Hepatocyte (in vitro differentiated cells): ENCODE data around the gene POMP.

Source experiments
- EZH2 ChIP-seq: fragments of 200-600 bp; sonication (generic); IDR thresholded peaks from 2 replicates; pipeline ENCODE4 v1.6.1; 2016; ENCODE audit warnings: antibody characterized with exemption, mild to moderate bottlenecking, borderline replicate concordance
- EZH2phosphoT487 ChIP-seq: fragments of 200-600 bp; sonication (generic); IDR thresholded peaks from one replicate; pipeline ENCODE4 v1.6.1; 2018; ENCODE audit warnings: antibody characterized with exemption, mild to moderate bottlenecking, low read depth, moderate library complexity; ENCODE audit not compliant: unreplicated experiment, severe bottlenecking
- TF ChIP-seq, protein P1 (sequence below): fragments of 200-600 bp; sonication (generic); IDR thresholded peaks from 2 replicates; pipeline ENCODE4 v1.5.1; 2016; ENCODE audit warnings: antibody characterized with exemption, mild to moderate bottlenecking; ENCODE audit not compliant: poor library complexity

DNA sequence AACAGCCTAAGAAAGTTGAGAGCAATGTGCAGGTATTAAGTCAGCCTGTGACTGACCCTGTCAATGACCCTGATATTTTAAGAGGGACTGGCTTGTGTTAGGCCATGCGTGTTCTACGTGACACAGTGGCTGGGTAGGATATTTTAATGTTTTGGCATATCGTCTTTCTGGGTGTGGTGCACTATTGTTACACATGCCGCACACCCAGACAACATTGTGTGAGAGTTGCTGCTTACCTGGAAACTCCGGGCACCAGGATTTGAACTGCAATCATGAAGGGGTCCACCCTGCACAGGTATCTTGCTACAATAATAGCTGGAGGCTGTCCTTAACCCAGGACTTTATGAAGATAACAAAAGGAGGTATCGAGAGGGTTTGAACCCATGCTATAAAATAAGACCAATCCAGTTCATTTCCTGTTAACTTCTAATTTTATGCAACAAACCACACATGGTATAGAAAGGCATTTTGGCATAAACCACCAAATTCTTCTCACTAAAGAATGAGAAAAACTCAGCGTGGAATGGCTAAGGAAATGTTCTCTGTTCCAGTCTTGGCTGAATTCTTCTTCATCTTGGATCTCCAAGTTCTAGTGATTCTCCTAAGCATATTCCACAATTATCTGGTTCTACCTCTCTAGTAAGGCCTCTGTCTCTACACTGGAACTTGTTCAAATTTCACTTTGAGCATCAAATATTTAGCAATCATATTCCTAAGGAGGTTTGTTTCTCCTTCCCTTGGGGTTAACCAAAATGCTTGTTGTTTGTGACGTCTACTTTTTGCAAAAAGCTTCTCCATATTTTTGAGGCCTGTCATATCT is 38.7 kb upstream of the POMP start:
- TF ChIP-seq, protein P1, sequence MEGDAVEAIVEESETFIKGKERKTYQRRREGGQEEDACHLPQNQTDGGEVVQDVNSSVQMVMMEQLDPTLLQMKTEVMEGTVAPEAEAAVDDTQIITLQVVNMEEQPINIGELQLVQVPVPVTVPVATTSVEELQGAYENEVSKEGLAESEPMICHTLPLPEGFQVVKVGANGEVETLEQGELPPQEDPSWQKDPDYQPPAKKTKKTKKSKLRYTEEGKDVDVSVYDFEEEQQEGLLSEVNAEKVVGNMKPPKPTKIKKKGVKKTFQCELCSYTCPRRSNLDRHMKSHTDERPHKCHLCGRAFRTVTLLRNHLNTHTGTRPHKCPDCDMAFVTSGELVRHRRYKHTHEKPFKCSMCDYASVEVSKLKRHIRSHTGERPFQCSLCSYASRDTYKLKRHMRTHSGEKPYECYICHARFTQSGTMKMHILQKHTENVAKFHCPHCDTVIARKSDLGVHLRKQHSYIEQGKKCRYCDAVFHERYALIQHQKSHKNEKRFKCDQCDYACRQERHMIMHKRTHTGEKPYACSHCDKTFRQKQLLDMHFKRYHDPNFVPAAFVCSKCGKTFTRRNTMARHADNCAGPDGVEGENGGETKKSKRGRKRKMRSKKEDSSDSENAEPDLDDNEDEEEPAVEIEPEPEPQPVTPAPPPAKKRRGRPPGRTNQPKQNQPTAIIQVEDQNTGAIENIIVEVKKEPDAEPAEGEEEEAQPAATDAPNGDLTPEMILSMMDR = no peak
- TF ChIP-seq EZH2phosphoT487 (no peak), EZH2 (no peak)
